SU-DHL-6 (cell line): ENCODE data around the gene ESF1.

Experiments
- H2AFZ ChIP-seq: fragments of 200-600 bp; sonication (generic); 2 replicates; pipeline ENCODE4 v1.6.1; 2014; ENCODE audit warnings: low read depth, mild to moderate bottlenecking, moderate library complexity, mixed read lengths, antibody characterized with exemption, low read length; ENCODE audit not compliant: severe bottlenecking
- H3F3A ChIP-seq: fragments of 200-600 bp; shearing (Covaris generic); 2 replicates; pipeline ENCODE4 v1.6.0; 2016; ENCODE audit warnings: antibody characterized with exemption, mild to moderate bottlenecking; ENCODE audit not compliant: insufficient read depth
- H3K27ac ChIP-seq: fragments of 200-600 bp; sonication (generic); 2 replicates; pipeline ENCODE4 v1.5.1; 2016; ENCODE audit warnings: low read depth, mild to moderate bottlenecking, low read length, moderate library complexity, mixed read lengths
- H3K27me3 ChIP-seq: fragments of 200-600 bp; sonication (generic), shearing (Covaris generic); 2 replicates; pipeline ENCODE4 v1.6.0; 2014; ENCODE audit warnings: mild to moderate bottlenecking, low read length
- H3K36me3 ChIP-seq: fragments of 200-600 bp; sonication (generic); 2 replicates; pipeline ENCODE4 v1.6.1; 2014; ENCODE audit warnings: mild to moderate bottlenecking, low read length, mixed read lengths
- H3K4me2 ChIP-seq: fragments of 300-600, 200-600 bp; shearing (Covaris generic), sonication (generic); 2 replicates; pipeline ENCODE4 v1.6.0; 2014; ENCODE audit warnings: low read length, low read depth, mild to moderate bottlenecking; ENCODE audit not compliant: poor library complexity, severe bottlenecking
- H3K4me3 ChIP-seq: fragments of 200-600 bp; sonication (generic); 2 replicates; pipeline ENCODE4 v1.5.1; 2014; ENCODE audit warnings: antibody characterized with exemption, low read length, mild to moderate bottlenecking, mixed read lengths; ENCODE audit not compliant: insufficient read depth, poor library complexity, severe bottlenecking
- H3K79me2 ChIP-seq: fragments of 200-600 bp; sonication (generic); 2 replicates; pipeline ENCODE4 v1.6.1; 2014; ENCODE audit warnings: mild to moderate bottlenecking, low read length, moderate library complexity; ENCODE audit not compliant: insufficient read depth
- H3K9ac ChIP-seq: fragments of 200-600 bp; sonication (generic); 2 replicates; pipeline ENCODE4 v1.7.0; 2014; ENCODE audit warnings: mild to moderate bottlenecking, low read length
- H3K9me2 ChIP-seq: fragments of 200-600 bp; sonication (generic); replicated peaks from 2 replicates; pipeline ENCODE4 v1.6.1; 2014; ENCODE audit warnings: low read length; ENCODE audit not compliant: insufficient read depth
- H3K9me3 ChIP-seq: fragments of 200-600 bp; sonication (generic); 2 replicates; pipeline ENCODE4 v1.6.1; 2014; ENCODE audit warnings: low read length, mixed read lengths; ENCODE audit not compliant: insufficient read depth
- H4K20me1 ChIP-seq: fragments of 200-600 bp; sonication (generic); 2 replicates; pipeline ENCODE4 v1.6.1; 2014; ENCODE audit warnings: low read depth, mild to moderate bottlenecking, antibody characterized with exemption, low read length, moderate library complexity, mixed read lengths
- EZH2phosphoT487 ChIP-seq: fragments of 200-600 bp; sonication (generic), shearing (Covaris generic); conservative IDR thresholded peaks from 2 replicates; pipeline ENCODE4 v1.6.1; 2018; ENCODE audit warnings: mild to moderate bottlenecking, antibody characterized with exemption, low read length, moderate library complexity, mixed read lengths
- TF ChIP-seq, protein P1 (sequence below): fragments of 200-600 bp; sonication (generic); IDR thresholded peaks from one replicate; pipeline ENCODE4 v1.5.1; 2017; ENCODE audit warnings: antibody characterized with exemption, mild to moderate bottlenecking, low read length, moderate library complexity; ENCODE audit not compliant: insufficient read depth, poor library complexity, severe bottlenecking

The ESF1 gene

GRCh38 chr20:13718171-13718570 is 66.5 kb downstream of the ESF1 start:
- Histone ChIP-seq H3K4me3 (no peak overlapping the region), H3K36me3 (peaks cover 19% of the 10 kb centered on the region; the same call in 1 of the 2 replicates), H3K9me2 (no peaks in the 10 kb centered on the region), H3K27ac (no peak overlapping the region), H3F3A (no peaks in the 10 kb centered on the region), H2AFZ (no peak overlapping the region), H4K20me1 (no peaks in the 10 kb centered on the region), H3K79me2 (no peaks in the 10 kb centered on the region), H3K9me3 (no peaks in the 10 kb centered on the region), H3K9ac (no peak overlapping the region), H3K4me2 (no peak overlapping the region), H3K27me3 (no peaks in the 10 kb centered on the region)
- TF ChIP-seq, protein P1, sequence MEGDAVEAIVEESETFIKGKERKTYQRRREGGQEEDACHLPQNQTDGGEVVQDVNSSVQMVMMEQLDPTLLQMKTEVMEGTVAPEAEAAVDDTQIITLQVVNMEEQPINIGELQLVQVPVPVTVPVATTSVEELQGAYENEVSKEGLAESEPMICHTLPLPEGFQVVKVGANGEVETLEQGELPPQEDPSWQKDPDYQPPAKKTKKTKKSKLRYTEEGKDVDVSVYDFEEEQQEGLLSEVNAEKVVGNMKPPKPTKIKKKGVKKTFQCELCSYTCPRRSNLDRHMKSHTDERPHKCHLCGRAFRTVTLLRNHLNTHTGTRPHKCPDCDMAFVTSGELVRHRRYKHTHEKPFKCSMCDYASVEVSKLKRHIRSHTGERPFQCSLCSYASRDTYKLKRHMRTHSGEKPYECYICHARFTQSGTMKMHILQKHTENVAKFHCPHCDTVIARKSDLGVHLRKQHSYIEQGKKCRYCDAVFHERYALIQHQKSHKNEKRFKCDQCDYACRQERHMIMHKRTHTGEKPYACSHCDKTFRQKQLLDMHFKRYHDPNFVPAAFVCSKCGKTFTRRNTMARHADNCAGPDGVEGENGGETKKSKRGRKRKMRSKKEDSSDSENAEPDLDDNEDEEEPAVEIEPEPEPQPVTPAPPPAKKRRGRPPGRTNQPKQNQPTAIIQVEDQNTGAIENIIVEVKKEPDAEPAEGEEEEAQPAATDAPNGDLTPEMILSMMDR, result no peak
- no peak for TF ChIP-seq EZH2phosphoT487

DNA sequence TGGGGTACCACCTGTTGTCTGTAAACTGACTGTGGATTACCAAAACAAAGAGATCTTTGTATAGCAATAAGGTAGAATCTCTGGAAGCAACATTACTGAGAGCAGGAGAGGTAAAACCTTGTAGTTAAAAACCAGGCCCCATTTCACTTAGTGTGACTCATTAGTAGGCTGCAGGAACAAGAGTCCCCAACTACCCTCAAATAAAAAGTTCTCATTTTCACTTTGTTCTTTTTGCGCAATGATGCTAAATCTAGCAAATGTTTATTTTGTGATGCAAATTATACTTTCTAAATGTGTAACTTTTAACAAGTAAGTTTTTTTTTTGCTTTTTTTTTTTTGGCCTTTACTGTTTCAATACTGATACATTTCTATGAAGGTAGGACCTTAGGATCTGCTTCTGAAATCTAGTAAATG is 67.1 kb downstream of the ESF1 start:
- H3K27me3 ChIP-seq, result no peaks in the 10 kb centered on the region
- no peak for TF ChIP-seq EZH2phosphoT487
- TF ChIP-seq, protein P1, result no peak
- H3K36me3 ChIP-seq, result peaks cover 19% of the 10 kb centered on the region; the same call in 1 of the 2 replicates
- H3K79me2 ChIP-seq, result no peaks in the 10 kb centered on the region
- no peak overlapping the region for H3K27ac ChIP-seq
- H3K4me3 ChIP-seq, result no peak overlapping the region
- no peak overlapping the region for H2AFZ ChIP-seq
- no peak overlapping the region for H3K4me2 ChIP-seq
- no peaks in the 10 kb centered on the region for H3F3A ChIP-seq
- no peak overlapping the region for H3K9ac ChIP-seq
- H3K9me3 ChIP-seq, result no peaks in the 10 kb centered on the region
- no peaks in the 10 kb centered on the region for H4K20me1 ChIP-seq
- no peaks in the 10 kb centered on the region for H3K9me2 ChIP-seq

GRCh38 chr20:13715171-13715570 is 69.5 kb downstream of the ESF1 start:
- Histone ChIP-seq H2AFZ (no peak overlapping the region), H3K27ac (no peak overlapping the region), H3F3A (no peaks in the 10 kb centered on the region), H3K4me3 (no peak overlapping the region), H3K9me3 (no peaks in the 10 kb centered on the region), H3K4me2 (no peak overlapping the region), H3K79me2 (no peaks in the 10 kb centered on the region), H3K36me3 (peaks cover 16% of the 10 kb centered on the region; the same call in 1 of the 2 replicates), H4K20me1 (no peaks in the 10 kb centered on the region), H3K27me3 (no peaks in the 10 kb centered on the region), H3K9me2 (no peaks in the 10 kb centered on the region), H3K9ac (no peak overlapping the region)
- TF ChIP-seq EZH2phosphoT487, result no peak
- TF ChIP-seq, protein P1, result no peak

DNA sequence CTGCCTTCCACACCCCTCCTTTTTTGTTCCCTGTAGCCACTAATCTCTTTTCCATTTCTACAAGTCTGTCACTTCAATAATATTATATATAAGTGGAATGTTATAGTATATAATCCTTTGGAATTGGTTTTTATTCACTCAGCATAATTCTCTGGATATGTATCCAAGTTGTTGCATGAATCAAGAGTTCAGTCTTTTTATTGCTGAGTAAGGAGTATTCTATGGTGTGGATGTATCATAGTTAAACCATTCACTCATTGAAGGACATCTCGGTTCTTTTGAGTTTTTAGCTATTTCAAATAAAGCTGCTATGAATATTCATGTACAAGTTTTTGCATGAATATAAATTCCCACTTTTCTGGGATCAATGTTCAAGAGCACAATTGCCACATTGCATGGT is 76.5 kb downstream of the ESF1 start:
- H3K9me3 ChIP-seq, result no peaks in the 10 kb centered on the region
- no peak overlapping the region for H2AFZ ChIP-seq
- H3K27me3 ChIP-seq, result no peaks in the 10 kb centered on the region
- H3K27ac ChIP-seq, result no peak overlapping the region
- TF ChIP-seq, protein P1, result no peak
- TF ChIP-seq EZH2phosphoT487, result no peak
- H3K4me3 ChIP-seq, result no peak overlapping the region
- no peak overlapping the region for H3K4me2 ChIP-seq
- no peaks in the 10 kb centered on the region for H4K20me1 ChIP-seq
- no peak overlapping the region for H3K9ac ChIP-seq
- no peaks in the 10 kb centered on the region for H3K36me3 ChIP-seq
- H3K79me2 ChIP-seq, result no peaks in the 10 kb centered on the region
- no peaks in the 10 kb centered on the region for H3K9me2 ChIP-seq
- no peaks in the 10 kb centered on the region for H3F3A ChIP-seq
